ENCODE results near the gene HCST.
"Not testable (repeated sequence)": the region's sequence is repeated elsewhere in the genome, so short reads cannot be mapped to it uniquely, and the experiment has no call there.

Gene HCST

DNA sequence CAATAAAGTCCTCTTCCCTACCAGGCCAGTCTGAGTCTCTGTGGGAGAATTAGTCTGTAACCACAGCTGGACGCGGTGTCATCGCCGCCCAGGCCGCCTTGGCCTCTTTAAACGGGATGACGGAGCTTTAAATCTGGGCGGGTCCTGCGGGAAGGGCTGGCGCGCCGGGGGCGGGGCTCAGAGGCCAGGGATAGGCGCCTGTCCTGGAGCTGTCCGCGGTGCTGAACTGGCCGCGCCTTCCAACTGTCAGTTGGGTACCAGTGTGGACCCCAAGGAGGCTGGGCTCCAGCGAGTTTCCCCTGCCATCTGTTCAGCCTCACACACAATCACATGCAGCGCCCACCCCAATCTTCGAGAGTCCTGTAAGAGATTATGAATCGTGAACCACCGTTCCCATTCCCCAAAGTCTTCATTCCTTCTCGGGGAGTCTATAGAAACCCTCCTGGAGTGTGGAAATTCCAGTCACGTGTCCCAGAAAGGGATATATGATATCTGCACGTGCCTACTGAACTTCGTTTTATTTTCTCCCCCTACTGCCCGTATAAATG lies 22.5 kb upstream of the HCST start:
- ATAC-seq (peak; percentile 81), DNase-seq (peak; percentile 92)

DNA sequence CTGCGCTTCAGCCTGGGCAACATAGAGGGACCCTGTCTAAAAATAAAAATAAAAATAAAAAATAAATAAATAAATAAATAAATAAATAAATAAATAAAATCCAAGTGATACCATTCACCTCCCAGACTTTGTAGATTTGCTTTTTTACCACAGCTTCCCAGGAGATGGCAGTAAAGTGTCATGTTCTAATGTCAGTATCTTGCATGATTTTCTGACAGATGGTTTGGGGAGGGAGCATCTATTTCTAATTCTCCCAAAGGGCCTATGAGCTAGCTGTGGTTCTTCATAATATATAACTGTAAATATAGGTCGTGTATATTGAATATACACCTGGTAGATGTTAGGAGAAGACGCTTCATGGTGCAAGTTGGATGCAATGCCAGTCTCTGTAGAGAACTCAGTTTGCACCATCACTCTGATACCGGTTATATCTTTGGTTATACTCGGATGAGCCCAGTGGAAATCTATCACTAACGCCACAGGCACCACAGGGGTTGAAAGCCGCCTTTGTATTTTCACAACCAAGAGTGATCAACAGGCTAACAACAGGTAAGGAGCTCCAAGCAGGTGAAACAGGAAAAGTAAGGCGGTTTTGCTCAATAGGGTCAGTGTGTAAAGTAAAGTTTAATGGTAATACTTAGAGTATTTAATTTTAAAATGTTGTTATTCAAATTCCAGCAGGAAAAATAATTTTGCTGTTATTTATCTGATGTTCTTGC lies 20.1 kb upstream of the HCST start:
- no peak for DNase-seq

DNA sequence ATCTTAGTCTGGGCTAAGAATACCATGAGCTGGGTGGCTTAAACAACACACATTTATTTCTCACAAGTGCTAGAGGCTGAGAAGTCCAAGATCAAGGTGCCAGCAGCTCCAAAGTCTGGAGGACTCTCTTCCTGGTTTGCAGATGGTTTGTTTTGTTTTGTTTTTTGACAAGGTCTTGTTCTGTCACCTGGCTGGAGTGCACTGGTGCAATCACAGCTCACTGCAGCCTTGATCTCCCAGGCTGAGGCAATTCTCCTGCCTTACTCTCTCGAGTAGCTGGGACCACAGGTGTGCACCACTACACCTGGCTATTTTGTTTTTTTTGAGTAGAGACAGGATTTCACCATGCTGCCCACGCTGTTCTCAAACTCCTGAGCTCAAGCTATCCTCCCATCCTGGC lies 18.4 kb upstream of the HCST start:
- ATAC-seq (no peak), DNase-seq (no peak)

More for the DNA sequence above, 20.1 kb upstream of the HCST start:
- ATAC-seq = no peak

DNA sequence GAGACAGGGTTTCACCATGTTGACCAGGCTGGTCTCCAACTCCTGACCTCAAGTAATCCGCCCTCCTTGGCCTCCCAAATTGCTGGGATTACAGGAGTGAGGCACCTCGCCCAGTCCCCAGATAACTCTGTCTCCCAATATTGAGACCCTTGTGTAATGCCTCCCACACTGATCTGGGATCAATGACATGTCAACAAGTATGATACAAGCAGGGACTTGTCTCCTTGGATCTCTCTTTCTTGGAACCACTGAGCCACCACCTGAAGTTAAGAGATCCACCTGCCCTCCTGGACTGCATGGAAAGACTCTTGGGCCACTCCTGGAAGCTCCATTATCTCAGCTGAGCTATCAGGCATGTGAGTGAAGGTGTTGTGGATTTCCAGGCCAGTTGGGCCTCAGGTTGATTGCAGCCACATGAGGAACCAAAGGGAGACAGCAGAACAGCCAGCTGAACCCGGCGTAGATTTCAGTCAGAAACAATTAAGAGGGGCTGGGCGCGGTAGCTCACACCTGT lies 17.0 kb upstream of the HCST start:
- no peak for ATAC-seq
- DNase-seq = no peak

DNA sequence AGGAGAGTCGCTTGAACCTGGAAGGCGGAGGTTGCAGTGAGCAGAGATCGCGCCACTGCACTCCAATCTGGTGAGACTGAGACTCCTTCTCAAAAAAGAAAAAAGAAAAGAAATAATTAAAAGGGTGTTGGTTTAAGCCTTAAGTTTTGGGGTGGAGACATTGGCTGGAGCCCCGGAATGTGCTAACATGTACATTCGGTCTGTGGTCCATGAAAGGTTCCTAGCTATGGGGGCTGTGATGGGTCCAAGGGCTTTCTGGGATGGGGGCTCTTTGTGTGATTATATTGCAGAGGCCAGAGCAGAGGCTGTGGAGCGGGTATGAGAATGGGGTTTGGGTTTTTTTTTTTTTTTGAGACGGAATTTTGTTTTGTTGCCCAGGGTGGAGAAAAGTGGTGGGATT lies 16.4 kb upstream of the HCST start:
- ATAC-seq (no peak), DNase-seq (no peak)

DNA sequence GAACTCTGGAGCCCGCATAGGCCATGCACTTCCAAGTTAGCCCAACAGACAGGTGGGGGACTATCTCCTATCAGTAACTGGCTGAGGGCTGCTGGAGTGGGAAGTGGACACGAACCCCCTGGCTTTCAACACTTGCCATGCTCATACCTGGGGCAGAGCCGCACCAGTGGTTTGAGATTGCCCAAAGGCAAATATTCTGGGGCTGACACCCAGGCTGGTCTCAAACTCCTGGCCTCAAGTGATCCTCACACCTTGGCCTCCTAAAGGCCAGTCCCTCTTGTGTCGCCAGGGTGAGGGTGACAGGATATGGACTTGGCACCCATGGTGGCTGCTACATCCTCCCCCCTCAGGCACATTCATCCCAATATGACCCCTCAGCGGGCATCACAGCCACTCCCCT lies 15.1 kb upstream of the HCST start:
- DNase-seq (no peak), ATAC-seq (no peak)

DNA sequence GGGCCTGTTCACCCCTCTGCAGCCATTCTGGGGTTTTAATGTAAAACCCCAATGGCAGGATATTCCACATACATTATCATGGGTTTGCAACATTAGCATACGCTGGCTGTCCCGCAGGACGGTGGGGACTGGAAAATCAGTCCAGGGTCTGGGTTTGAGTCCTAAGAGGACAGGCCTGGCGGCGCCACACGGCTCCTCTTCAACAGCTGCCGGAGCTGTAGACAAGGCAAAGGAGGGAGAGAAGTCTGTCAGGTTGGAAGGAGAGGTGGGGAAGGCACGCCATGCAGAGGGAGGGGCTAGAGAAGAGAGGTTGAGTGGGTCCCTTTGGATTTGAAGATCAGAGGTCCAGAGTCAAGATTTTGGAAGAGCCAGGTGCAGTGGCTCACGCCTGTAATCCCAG lies 13.9 kb upstream of the HCST start:
- ATAC-seq (no peak), DNase-seq (no peak)

DNA sequence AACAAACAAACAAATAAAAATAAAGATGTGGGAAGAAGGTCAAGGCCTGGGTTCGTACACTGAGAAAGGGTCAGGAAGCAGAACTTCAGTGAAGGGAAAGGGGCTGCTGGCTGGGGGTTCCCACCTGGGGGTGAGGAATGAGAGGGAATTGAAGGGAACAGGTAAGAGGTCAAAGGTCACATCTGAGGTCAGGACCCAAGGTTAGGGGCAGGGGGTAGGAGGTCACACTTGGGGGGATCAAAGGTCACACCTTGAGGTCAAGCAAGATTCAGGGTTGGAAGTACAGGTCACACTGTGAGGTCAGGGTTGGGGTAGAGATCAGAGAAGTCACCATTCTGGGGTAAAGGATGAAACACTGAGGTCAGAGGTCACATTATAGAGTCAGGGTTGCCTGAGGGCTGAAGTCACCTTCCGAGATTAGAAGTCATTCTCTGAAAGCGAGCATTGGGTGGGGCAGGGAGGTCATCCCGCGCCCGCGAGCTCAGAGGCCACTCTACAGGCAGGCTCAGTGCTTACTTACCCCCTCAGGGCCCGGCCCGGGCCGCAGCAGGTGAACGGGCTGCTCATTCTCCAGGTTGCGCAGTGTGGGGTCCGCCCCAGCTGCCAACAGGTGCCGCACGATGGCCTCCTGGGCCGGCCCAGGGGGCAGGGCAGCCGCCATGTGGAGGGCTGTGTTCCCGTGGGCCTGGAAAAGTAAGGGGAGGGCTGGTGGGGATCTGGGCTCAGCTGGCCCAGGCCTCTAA lies 12.8 kb upstream of the HCST start:
- ATAC-seq = no peak
- no peak for DNase-seq

DNA sequence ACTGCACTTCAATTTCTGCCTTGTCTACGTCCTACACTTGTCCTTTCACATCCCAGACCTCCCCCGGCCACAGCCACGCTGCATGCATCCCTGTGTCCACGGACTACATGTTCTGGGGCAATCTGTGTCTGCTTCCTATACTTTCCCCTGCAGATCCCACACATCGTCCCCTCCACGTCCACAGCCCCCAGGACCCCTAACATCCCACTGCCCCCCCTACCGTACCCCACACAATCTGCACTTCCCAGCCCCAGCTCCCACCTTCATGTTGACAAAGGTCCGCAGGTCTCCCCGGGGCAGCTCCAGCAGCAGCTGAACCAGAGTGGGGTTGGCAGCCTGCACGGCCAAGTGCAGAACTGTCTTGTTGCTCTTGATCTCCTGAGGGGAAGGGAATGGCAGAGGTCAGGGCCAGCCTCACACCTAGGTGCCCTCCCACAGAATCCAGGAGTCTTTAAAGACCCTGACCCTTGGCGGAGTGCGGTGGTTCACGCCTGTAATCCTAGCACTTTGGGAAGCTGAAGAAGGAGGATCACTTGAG lies 12.1 kb upstream of the HCST start:
- DNase-seq (no peak), ATAC-seq (no peak)

DNA sequence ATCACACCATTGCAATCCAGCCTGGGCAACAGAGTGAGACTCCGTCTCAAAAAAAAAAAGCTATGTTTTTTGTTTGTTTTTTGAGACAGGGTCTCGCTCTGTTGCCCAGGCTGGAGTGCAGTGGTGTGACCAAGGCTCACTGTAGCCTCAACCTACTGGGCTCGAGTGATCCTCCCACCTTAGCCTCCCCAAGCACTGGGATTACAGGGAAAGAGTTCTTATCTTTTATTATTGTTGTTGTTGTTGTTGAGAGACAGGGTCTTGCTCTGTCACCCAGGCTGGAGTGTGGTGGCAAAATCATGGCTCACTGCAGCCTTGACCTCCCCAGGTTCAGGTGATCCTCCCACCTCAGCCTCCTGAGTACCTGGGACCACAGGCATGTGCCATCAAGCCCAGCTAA lies 10.5 kb upstream of the HCST start:
- not testable (repeated sequence) for ATAC-seq, DNase-seq

DNA sequence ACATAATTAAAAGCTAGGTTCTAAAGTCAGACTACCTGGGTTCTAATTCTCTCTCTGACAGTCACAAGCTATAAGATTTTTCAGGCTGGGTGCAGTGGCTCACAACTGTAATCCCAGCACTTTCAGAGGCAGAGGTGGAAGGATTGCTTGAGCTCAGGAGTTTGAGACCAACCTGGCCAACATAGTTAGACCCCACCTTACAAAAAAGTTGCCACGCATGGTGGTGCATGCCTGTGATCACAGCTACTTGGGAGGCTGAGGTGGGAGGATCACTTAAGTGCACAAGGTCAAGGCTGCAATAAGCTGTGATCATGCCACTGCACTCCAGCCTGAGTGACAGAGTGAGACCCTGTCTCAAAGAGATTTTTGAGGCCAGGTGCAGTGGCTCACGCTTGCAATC lies 8.0 kb upstream of the HCST start:
- no peak for DNase-seq
- no peak for ATAC-seq

DNA sequence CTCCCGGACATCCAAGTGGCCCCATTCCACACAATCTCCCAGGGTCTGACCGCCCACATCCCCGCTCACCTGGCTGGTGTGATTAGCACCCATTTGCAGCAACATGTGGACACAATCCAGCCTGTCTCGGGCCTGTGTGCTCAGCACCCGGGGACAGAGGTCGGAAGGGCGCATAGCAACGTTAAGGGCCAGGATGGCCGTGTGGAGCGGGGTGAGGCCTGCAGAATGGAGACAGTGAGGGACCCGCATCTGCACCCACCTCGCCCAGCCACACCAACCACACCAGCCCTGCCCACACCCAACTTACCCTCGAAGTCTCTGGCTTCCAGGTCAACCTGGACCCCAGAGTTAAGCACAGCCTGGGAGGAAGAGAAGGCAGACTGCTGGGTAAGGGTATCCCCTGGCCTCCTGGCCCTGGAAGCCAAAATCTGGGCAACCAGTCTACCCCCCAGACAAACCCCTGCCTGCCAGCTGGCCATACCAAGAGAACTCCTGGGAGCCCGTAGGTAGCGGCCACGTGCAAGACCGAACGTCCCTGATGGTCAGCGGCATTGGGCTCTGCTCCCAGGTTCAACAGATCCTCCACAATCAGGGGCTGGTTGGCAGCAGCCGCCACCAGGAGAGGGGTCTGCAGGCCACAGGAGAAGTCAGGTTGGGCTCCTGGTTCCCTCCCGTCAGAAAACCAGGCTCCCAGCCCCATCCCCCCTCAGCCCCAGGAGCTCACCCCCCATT lies 6.3 kb upstream of the HCST start:
- DNase-seq (no peak), ATAC-seq (no peak)

DNA sequence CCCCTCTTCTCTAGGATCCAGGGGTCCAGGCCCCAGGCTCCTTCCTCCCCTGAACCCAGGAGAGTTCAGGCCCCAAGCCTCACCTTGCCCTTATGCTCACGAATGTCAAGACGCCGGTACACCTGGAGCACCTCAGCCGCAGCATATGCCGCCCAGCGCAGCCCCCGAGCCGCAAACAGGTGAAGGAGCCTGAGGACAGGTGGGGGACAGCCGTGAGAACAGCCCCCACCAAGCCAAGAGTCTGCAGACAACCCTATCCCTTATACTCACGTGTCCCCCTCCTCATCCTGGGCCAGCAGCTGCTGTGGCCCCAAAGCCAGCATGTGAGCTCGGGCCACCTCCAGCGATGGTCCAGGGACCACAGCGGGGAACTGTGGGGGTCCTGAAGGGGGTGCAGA lies 5.7 kb upstream of the HCST start:
- DNase-seq (no peak), ATAC-seq (no peak)

DNA sequence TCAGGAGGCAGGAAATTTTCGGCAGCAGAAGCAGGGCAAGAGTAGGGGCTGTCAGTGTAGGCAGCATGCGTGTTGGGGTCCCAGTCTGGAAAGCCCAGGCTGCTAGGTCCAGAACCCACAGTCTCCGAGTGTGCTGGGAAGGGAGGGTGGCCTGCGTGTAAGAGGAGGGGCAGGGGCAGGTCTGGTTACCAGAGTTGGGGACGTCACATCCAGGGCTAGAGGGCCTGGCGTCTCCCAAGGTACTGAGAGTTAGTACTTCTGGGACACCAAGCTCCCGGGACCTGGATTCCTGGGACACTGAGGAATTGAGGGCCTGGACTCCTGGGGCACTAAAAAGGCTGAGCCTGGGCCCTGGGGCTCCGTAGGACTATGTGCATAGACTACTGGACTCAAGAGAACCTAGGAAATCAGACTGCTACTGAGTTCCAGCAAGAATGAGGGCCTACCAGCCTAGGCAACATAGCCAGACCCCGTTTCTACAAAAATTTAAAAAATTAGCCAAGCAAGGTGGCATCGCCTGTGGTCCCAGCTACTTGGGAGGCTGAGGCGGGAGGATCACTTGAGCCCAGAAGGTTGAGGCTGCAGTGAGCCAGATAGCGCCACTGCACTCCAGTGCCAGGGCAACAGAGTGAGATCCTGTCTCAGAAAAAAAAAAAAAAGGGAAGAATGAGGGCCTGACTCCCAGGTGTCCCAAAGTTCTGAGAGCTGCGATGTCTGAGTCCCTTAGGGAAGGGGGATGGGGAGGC lies 4.5 kb upstream of the HCST start:
- DNase-seq (no peak), ATAC-seq (no peak)

DNA sequence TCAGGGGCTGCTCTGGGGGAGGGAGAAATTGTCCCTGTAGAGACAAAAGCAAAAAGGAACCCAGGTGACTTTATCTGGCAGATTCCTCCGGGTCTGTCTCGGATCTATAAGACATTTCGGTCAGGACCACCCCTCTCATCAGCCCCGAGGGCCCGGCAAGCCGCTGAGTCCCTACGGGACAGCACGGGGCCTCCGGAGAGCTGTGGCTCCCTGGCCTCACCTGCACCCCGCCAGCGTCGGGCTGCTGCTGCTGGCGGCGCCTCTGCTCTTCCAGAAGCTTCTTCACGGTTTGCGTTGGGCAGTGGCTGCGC lies 3.9 kb upstream of the HCST start:
- ATAC-seq (no peak), DNase-seq (no peak)

DNA sequence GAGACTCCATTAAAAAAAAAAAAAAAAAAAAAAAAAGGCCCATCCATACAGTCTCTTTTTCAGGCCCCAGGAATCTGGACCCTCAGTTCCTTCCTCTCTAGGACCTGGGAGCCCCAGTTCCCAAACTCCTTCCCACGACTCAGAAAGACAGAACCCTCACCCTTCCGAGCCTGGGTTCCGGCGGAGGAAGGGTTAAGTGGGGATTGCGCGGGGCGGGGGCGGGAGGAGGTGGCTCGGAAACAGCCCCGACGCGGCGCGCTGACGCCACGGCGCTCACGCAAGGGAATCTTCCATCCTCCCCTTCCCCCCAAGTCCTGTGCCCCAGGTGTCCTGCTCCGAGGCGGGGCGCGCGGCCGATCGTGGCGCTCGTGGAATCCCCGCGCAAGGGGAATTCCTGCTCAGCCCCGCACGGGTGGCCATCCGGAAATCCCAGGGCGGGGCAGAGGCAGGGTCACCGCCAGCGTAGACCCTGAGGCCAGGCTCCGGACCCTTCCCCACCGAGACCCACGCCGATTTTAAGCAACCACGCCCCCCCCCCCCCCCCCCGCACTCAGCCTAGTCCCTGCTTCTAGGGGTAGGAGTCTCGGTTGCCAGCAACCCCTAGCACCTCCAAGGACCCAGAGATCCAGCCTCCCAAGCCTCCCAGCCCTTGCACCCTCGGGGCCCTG lies 2.6 kb upstream of the HCST start:
- peak; percentile 92 for DNase-seq
- ATAC-seq = peak; percentile 53

DNA sequence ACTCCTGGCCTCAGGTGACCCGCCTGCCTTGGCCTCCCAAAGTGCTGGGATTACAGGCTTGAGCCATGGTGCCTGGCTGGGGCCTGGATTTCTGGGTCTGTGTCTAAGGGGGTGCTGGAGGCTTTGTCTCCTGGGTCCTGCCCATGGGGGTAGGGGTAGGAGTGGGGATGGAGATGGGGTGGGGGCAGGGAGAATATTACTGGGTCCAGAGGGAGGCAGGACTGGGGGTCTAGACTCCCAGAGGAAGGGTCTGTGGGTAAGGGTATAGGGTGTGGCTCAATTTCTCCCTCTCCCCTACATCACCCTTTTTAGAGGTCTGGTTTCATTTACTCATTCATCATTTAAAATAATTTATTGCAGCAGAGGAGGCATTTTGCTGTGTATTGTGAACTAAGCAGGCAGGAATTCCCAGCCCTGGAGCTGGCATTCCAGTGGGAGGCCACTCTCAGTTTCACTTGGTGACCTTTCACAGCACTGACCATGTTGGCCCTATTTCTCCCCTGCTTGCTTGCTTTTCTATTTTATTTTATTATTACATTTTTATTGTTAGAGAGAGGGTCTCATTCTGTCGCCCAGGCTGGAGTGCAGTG lies 1.2 kb upstream of the HCST start:
- DNase-seq (no peak), ATAC-seq (no peak)

DNA sequence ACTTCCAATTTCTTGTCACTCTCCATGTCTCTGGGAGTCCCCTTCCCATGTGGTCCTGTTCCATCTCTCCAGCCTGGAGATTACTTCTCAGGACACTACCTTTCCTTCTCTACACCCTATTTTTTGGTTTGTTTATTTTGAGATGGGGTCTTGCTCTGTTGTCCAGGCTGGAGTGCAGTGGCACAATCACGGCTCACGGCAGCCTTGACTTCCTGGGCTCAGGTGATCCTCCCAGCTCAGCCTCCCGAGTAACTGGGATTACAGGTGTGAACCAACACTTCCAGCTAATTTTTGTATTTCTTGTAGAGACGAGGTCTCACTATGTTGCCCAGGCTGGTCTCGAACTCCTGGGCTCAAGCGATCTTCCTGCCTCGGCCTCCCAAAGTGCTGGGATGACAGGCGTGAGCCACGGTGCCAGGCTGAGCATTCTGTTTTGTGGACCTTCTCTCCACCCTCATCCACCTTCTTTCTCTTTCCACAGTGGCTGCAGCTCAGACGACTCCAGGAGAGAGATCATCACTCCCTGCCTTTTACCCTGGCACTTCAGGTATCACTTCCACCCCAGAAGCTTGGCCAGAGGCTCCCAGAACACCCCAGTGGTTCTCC lies 644 bp downstream of the HCST start:
- ATAC-seq = no peak

DNA sequence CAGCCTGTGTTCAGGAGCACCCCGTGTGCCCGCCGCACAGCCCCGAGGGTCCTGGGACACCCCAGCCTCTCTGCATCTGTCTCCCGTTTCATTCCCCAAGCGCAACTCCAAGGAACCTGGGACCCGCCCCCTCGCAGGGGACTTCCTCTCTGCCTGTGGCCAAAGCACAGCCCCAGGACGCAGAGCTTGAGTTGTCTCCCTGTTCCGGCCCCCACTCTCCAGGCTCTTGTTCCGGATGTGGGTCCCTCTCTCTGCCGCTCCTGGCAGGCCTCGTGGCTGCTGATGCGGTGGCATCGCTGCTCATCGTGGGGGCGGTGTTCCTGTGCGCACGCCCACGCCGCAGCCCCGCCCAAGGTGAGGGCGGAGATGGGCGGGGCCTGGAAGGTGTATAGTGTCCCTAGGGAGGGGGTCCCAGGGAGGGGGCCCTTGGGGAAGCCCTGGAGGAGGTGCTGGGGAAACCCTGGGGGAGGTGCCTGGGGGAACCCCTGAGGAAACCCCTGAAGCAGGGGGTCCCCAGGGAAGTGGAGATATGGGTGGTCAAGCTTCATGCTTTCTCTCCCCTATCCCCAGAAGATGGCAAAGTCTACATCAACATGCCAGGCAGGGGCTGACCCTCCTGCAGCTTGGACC lies 1.3 kb downstream of the HCST start:
- ATAC-seq = peak; percentile 48
- DNase-seq = peak; percentile 90

More for the DNA sequence above, 644 bp downstream of the HCST start:
- DNase-seq = no peak
